GM18951 (cell line): ENCODE results near the gene CALY.

Experiments
- POLR2A ChIP-seq: IDR thresholded peaks from 4 replicates; pipeline ENCODE4 v1.6.1; 2011; ENCODE audit warnings: mild to moderate bottlenecking; ENCODE audit not compliant: insufficient read length, insufficient read depth; ENCODE audit errors: extremely low read depth
- in situ Hi-C: fragments of 300-500 bp; cut with MboI; formaldehyde crosslinking; loops from one replicate; pipeline ENCODE4 v1.12.0; 2022; ENCODE audit warnings: low sequenced_read_pairs, mixed read lengths, inconsistent platforms; ENCODE audit not compliant: unreplicated experiment

The CALY gene

DNA sequence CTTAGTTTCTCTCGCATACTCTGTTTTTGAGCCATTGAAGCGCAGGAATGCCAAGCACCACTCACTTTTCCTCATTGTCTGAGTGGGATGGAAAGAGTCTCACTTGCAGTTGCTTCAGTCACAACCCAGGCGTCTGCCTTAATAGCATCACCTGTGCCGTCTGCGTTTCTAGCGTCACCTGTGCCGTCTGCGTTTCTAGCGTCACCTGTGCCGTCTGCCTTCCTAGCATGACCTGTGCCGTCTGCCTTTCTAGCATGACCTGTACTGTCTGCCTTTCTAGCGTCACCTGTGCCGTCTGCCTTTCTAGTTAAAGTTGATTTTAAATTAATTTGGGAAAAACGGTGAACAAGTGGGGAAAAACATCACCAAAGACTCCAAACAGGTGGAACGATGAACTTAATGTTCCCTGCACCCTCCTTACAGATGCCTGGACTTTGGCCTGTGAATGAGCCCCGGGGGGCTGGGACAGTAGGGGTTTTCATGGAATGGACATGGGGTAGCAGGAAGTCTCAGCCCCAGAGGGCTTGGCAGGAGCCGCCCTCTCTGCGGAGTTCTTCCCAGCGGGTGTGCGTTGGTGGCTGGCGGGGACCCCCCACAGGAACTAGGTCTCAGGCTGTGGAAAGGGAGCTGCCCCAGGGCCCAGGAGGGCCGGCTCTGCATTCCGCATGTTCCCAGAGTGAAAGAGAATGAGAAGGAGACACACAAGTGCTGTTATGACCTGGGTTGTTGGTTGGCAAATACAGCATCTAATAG lies 24.5 kb downstream of the CALY start:
- in situ Hi-C loops: no loop called here
- no peak for TF ChIP-seq POLR2A

DNA sequence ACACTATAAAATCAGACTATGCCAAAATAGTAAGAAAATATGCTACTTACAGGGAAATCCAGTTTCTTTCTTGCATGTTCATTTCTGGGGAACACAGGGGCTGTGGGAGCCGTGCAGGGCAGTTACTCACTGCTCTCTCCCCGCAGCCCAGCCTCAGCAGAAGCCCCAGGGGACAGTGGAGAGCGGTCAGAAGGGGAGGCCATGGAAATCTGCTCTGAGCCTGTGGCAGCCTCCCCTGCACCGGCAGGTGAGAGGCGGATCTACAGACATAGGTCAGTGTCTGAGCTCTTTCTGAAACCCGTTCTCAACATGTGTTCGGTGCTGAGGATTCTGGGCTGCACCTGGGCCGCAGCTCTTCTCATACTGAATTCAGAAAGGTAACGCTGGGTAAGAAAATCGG lies 25.1 kb downstream of the CALY start:
- in situ Hi-C loops: no loop called here

DNA sequence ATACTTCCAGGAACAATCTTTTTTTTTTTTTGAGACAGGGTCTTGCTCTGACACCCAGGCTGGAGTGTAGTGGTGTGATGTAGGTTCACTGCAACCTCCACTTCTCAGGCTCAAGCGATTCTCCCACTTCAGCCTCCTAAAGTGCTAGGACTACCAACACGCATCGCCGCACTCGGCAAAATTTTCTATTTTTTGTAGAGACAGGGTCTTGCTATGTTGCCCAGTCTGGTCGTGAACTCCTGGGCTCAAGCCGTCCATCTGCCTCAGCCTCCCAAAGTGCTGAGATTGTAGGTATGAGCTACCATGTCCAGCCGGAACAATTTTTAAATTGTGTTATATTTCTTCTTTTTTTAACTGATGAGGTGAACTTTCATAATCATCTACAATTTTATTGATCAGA lies 25.9 kb downstream of the CALY start:
- no peak for TF ChIP-seq POLR2A
- in situ Hi-C loops: no loop called here

More for the DNA sequence above, 25.1 kb downstream of the CALY start:
- no peak for TF ChIP-seq POLR2A

DNA sequence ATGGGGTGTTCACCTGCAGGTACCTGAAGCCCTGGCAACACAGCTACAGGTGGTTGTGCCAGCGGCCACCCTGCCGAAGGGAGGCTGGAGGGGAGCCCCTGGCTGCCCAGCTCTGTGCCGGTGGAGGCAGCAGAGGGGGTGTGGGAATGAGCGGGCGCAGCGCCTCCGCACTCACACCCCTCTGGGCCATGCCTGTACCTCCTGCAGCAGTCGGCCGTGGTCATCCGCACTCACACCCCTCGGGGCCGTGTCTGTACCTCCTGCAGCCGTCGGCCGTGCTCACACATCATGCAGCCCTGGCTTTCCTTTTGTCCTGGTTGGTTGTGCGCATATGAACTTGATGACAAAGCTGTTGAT lies 26.3 kb downstream of the CALY start:
- in situ Hi-C loops: no loop called here

DNA sequence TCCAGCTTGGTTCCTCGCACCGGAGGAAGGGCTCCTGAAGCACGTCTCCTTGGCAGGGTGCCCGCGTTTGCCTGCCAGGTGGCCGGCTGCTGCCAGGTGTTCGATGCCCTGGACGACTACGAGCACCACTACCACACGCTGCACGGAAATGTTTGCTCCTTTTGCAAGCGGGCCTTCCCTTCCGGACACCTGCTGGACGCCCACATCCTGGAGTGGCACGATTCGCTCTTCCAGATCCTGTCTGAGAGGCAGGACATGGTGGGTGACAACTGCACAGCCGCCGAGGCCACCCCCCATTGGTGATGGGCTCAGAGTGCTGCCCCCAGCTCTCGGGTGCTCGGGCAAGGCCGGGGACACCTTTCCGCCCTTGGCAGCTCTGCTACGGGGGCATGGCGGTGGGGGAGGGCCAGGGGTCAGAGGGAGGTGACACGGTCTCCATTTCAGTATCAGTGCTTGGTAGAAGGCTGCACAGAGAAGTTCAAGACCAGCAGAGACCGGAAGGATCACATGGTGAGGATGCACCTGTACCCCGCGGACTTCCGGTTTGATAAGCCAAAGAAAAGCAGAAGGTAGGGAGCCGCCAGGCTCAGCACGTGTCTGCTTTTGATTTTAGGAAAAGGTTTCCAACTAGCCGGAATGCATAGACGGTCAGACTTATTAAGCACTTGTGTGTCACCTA lies 26.8 kb downstream of the CALY start:
- in situ Hi-C loops: no loop called here

More for the DNA sequence above, 26.3 kb downstream of the CALY start:
- TF ChIP-seq POLR2A: no peak

DNA sequence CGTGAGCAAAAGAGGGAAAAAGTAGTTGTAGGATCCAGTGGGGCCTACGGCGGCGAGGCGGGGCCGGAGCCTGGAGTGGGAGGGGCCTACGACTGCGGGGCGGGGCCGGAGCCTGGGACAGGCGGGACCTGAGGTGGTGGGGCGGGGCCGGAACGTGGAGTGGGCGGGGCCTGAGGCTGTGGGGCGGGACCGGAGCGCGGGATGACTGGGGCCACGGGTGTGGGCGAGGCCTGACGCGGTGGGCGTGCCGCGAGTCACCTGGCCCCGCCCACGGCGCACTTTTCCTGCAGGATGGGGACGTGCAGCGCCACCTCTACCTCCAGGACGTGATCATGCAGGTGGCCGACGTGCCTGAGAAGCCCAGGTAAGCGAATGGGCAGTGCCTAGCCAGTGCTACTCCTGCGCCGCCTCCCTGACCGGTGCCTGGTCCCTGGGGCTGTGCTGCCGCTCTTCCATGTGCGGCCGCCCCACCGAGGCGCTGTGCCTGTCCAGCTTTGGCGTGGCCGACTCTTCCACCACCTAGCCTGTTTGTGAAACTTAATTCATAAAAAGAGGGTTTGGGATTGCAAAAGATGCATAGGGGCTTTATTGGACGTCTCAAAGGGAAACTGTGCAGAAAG lies 27.5 kb downstream of the CALY start:
- TF ChIP-seq POLR2A: no peak
- in situ Hi-C loops: no loop called here

More for the DNA sequence above, 26.8 kb downstream of the CALY start:
- no peak for TF ChIP-seq POLR2A

DNA sequence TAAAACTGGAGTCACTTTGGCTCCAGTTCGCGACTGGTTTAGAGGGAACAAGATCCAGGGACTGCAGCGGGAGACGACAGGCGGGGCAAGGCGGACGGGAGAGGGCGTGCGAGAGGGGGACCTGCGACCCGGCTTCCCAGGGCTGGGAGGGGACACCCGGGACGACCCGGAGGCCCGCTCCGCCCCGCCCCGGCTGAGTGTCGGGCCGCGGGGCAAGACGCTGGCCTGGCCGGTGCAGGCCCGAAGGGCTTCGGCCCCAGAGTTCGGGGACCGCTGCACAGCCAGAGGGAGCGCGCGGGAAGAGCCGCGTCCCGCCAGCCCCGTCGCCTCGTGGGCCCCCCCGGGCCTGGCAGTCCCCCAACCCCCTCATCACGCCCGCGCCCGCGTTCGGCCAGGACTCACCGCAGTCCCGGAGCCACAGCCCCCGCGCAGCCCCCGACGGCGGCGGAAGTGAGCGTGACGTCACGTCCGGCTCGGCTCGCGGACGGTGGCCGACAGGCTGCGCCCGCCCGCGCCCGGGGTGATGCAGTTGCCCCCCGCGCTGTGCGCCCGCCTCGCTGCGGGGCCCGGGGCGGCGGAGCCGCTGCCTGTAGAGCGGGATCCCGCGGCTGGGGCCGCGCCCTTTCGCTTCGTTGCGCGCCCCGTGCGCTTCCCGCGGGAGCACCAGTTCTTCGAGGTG lies 28.1 kb downstream of the CALY start, which contains the start of the genes TUBGCP2 and ZNF511:
TSS of gene TUBGCP2 (minus strand) at position 452 of the 679 bp plus-strand sequence. CDS start 5,931 bp downstream, outside the sequence.
TSS of gene ZNF511 (plus strand) at position 494 of the 679 bp plus-strand sequence. CDS start at position 524, 30 bp downstream.
- peak; percentile 80 for TF ChIP-seq POLR2A
- in situ Hi-C loops: no loop called here

DNA sequence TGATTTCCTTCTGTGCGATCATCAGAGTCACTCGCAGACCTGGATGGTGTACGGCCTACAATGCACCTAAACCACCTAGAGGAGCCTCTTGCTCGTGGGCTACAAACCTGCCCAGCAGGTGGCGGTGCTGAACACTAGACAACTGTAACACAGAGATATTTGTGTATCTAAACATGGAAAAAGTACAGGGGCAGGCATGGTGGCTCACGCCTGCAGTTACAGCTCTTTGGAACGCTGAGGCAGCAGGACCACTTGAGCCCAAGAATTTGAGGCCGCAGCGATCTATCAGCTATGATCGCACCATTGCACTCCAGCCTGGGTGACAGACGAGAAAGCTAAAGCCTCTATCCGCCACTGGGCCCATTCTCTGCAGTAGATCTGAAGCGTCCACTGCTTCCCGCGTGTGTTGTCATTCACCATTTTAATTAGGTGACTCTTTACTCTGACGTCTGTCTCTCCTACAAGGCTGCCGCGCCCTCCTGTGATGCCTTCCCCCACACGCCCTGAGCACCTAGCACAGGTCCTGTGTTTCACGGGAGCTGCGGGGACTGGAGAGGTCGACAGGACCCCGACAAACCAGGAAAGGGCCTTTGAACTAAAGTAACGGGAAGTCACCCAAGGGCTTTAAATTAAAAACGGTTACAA lies 28.8 kb downstream of the CALY start:
- no peak for TF ChIP-seq POLR2A
- in situ Hi-C loops: no loop called here

DNA sequence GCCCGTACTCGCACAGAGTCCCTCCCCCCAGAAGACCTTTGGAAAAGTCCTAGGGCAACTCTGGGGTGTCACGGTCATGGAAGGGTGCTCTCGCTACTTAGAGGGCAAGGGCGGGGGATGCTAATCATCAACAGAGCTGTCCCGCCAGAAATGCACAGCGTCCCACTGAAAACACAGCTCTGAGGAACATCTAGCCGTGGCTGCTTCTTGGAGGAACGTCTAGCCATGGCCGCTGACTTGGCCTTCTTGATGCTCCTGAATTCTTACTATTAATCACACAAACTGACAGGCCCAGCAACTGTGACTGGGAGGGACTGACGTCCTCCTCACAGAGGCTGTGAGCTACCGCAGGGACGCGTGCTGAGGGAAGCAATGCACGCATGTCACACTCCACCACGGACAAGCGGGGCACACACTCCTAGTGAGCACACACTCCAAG lies 29.7 kb downstream of the CALY start:
- TF ChIP-seq POLR2A: no peak
- in situ Hi-C loops: no loop called here

DNA sequence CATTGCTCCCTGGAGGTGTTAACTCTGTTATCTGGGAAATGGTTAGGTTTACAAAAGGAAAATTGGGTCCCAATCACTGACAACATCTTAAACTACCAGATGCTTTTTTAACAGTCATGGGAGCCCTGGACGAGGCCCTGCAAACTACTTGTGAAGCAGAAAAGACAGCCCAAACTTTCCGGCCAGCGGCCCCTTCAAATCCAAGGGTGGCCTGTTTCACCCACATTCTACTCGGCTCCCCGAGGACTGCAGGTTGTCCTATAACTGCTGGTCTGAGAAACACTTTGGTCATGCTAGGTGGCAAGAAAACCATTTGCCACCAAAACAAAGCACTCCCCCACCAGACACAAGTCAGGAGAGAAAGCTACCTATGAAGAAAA lies 30.6 kb downstream of the CALY start:
- TF ChIP-seq POLR2A: no peak
- in situ Hi-C loops: no loop called here

DNA sequence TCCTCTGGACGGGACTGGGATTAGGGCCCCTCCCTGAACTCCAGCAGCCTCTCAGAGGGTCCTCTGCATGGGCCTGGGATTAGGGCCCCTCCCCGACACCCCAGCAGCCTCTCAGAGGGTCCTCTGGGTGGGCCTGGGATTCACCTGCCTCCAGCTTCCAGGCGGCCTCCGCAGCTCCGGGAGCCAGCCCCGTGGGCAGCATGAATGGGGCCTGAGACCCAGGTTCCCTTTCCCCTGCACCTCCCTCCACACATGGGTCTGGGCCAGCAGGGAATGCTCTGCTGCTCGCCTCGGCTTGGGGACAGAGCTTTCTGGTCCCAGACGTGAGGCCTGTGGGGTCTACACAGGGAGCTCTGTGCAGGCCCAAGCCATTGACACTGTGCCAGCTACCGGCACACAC lies 33.5 kb downstream of the CALY start:
- in situ Hi-C loops: no loop called here

DNA sequence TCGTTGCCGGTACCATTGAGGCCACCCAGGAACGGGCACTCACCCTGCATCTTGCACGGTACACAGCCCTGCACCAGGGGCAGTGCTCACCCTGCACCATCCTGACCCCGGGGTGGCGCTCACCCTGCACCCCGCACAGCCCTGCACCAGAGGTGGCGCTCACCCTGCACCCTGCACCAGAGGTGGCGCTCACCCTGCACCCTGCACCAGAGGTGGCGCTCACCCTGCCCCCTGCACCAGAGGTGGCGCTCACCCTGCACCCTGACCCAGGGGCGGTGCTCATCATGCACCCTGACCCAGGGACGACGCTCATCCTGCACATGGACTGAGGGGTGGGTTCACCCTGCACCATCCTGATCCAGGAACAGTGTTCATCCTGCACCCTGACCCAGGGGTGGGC lies 34.5 kb downstream of the CALY start:
- no peak for TF ChIP-seq POLR2A
- in situ Hi-C loops: no loop called here

More for the DNA sequence above, 33.5 kb downstream of the CALY start:
- TF ChIP-seq POLR2A: no peak
